Upper lobe of left lung (tissue), 4 donors: ENCODE data around the gene ATG7.

Experiments used
- CTCF ChIP-seq, 6 experiments: fragments of 450-650 bp in 4 of 6; fragments of 200-600 bp in 2 of 6; sonication (generic) in 2 of 6; IDR thresholded peaks; one replicate each; pipeline ENCODE4 v1.5.1; 2016 to 2019; ENCODE audit warnings: antibody characterized with exemption in 6 of 6
- POLR2A ChIP-seq, 4 donors: fragments of 450-650 bp; IDR thresholded peaks; one replicate each; pipeline ENCODE4 v1.5.1; 2016 to 2017; ENCODE audit warnings: antibody characterized with exemption in 4 of 4, mild to moderate bottlenecking in 2 of 4
- POLR2AphosphoS5 ChIP-seq, 2 donors: sonication (generic); formaldehyde crosslinking; IDR thresholded peaks; one replicate each; pipeline ENCODE4 v1.5.1; 2017; ENCODE audit warnings: antibody characterized with exemption in 2 of 2

DNA sequence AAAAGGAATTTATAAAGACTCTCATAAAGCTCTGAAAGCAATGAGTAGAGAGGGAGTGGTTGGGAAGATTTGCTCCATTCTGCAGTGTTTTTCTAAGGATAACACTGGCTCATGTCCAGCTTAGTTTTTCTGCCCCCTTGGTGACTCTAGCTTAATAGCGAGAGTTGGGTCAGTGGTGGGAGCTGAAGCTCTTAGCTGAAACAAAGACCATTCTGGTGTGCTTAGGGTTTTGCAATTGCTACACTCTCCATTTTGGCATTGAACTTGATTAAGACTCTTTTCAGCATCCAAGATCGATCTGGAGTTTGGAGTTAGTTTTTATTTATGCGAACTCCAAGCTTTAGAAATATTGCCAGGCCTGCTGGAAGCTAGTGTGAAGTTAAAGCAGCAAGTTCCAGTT, 98.0 kb downstream of the ATG7 start:
- TF ChIP-seq CTCF (IDR thresholded peaks at IDR 0.05), result no peak
- no peak for TF ChIP-seq POLR2A (IDR thresholded peaks at IDR 0.05)
- TF ChIP-seq POLR2AphosphoS5 (IDR thresholded peaks at IDR 0.05), result no peak
